ENCODE data around the gene TRAPPC2.
"Not testable (repeated sequence)": the region's sequence is repeated elsewhere in the genome, so short reads cannot be mapped to it uniquely, and the experiment has no call there.

The TRAPPC2 gene

DNA sequence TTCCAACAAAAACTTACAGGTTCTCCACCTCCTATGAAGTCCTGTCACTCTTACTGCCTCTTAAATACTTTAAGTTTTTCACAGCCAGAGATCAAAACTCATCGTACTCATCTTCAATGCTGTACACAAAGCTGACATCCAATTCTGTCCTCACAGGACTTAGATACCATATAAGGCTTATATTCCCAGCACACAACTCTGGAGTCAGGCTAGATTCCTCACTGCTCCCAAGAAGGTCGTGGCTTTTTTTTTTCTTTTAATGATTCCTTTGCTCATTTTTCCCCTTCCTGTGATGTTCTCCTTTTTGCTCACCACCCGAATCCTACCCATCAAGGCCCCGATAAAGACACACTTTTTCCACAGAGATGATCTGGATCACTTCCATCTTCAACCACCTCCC is 914 bp downstream of the TRAPPC2 start:
- no peak overlapping the region for H2AFZ ChIP-seq (ENCODE audit: low read length)

DNA sequence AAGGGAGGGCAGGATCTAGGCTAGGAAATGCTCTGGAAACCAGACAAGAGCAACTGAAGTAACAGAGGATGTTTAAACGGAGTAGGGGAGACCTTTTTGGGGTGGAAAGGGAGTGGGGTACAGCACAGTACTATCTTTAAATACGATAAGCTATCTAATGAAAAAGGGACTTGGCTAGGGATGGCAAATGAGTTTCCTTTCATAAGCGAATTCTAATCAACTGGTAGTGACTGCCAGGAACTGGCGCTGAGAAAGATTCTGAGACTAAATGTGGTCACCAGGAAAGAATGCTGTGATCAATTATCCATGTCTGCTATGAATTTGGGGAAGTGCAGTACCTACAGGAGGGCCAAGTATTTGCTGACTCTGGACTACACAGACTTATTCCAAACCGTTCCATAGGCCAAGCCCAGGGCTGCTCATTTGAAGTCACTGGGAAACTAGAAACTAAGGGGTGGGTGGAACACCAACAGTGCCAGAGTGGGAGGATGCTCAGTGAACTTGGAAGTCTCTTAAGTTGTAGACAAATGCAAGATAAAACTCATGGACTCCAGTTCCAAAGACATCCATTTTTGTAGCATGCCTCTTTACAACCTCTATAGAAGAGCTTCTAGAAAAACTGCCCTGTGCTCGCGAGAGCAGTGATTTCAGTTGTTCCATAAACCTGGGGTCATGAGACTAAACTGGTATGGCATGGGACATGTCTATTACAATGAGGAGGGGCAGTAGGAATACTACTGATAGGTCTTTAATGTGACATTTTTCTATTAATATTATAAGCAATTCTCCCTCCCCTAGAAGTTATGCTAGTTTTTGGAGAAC is 2.0 kb downstream of the TRAPPC2 start:
- no peak overlapping the region for H3K4me3 ChIP-seq (ENCODE audit: low read length)
- H4K20me1 ChIP-seq (ENCODE audit: insufficient read depth, low read length) = no peaks in the 10 kb centered on the region
- H3K9ac ChIP-seq (ENCODE audit: low read length) = no peak overlapping the region

More for the DNA sequence above, 914 bp downstream of the TRAPPC2 start:
- Histone ChIP-seq H3K4me3 (ENCODE audit: low read length) (peak overlapping the region; percentile 74), H3K9me3 (replicated peaks; ENCODE audit: insufficient read depth, low read length) (no peaks in the 10 kb centered on the region), H3F3A (ENCODE audit: insufficient read depth, low read length) (peaks cover 11% of the 10 kb centered on the region), H3K79me2 (ENCODE audit: low read length) (peaks cover 51% of the 10 kb centered on the region), H4K20me1 (ENCODE audit: insufficient read depth, low read length) (no peaks in the 10 kb centered on the region), H3K27me3 (replicated peaks; ENCODE audit: insufficient read depth, low read length) (no peaks in the 10 kb centered on the region), H3K4me2 (ENCODE audit: low read depth, low read length) (peak overlapping the region; percentile 85), H3K4me1 (ENCODE audit: low read length) (peaks cover 17% of the 10 kb centered on the region), H3K9ac (ENCODE audit: low read length) (peak overlapping the region; percentile 93), H3K36me3 (replicated peaks; ENCODE audit: insufficient read depth, low read length) (no peaks in the 10 kb centered on the region), H3K27ac (ENCODE audit: low read length) (peak overlapping the region; percentile 100; the same call in 1 of the 2 replicates), H3K9me2 (replicated peaks; ENCODE audit: insufficient read depth, low read length) (no peaks in the 10 kb centered on the region)
- no peak for DNase-seq
- TF ChIP-seq, protein P1, sequence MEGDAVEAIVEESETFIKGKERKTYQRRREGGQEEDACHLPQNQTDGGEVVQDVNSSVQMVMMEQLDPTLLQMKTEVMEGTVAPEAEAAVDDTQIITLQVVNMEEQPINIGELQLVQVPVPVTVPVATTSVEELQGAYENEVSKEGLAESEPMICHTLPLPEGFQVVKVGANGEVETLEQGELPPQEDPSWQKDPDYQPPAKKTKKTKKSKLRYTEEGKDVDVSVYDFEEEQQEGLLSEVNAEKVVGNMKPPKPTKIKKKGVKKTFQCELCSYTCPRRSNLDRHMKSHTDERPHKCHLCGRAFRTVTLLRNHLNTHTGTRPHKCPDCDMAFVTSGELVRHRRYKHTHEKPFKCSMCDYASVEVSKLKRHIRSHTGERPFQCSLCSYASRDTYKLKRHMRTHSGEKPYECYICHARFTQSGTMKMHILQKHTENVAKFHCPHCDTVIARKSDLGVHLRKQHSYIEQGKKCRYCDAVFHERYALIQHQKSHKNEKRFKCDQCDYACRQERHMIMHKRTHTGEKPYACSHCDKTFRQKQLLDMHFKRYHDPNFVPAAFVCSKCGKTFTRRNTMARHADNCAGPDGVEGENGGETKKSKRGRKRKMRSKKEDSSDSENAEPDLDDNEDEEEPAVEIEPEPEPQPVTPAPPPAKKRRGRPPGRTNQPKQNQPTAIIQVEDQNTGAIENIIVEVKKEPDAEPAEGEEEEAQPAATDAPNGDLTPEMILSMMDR (IDR thresholded peaks at IDR 0.05; ENCODE audit: low read length) = no peak
- TF ChIP-seq EZH2phosphoT487 (IDR thresholded peaks at IDR 0.05; ENCODE audit: low read length) (no peak), EZH2 (optimal IDR thresholded peaks at IDR 0.05; ENCODE audit: low read depth, low read length) (no peak)

GRCh38 chrX:13730523-13730922 is 3.9 kb downstream of the TRAPPC2 start:
- not testable (repeated sequence) for DNase-seq; H3K9me3 ChIP-seq (replicated peaks; ENCODE audit: insufficient read depth, low read length); H3K9ac ChIP-seq (ENCODE audit: low read length); H2AFZ ChIP-seq (ENCODE audit: low read length); H3K27me3 ChIP-seq (replicated peaks; ENCODE audit: insufficient read depth, low read length); H3K4me2 ChIP-seq (ENCODE audit: low read depth, low read length); H3K9me2 ChIP-seq (replicated peaks; ENCODE audit: insufficient read depth, low read length); H3K36me3 ChIP-seq (replicated peaks; ENCODE audit: insufficient read depth, low read length); H3K4me1 ChIP-seq (ENCODE audit: low read length); H3K27ac ChIP-seq (ENCODE audit: low read length); H3F3A ChIP-seq (ENCODE audit: insufficient read depth, low read length); H3K4me3 ChIP-seq (ENCODE audit: low read length); H4K20me1 ChIP-seq (ENCODE audit: insufficient read depth, low read length)
- peaks cover 43% of the 10 kb centered on the region for H3K79me2 ChIP-seq (ENCODE audit: low read length)

More for the DNA sequence above, 2.0 kb downstream of the TRAPPC2 start:
- DNase-seq = no peak
- Histone ChIP-seq H3K27me3 (replicated peaks; ENCODE audit: insufficient read depth, low read length) (no peaks in the 10 kb centered on the region), H2AFZ (ENCODE audit: low read length) (no peak overlapping the region), H3K9me2 (replicated peaks; ENCODE audit: insufficient read depth, low read length) (no peaks in the 10 kb centered on the region), H3K79me2 (ENCODE audit: low read length) (peaks cover 51% of the 10 kb centered on the region), H3K4me2 (ENCODE audit: low read depth, low read length) (peak overlapping the region; percentile 85; the same call in 1 of the 2 replicates), H3K27ac (ENCODE audit: low read length) (no peak overlapping the region), H3K9me3 (replicated peaks; ENCODE audit: insufficient read depth, low read length) (no peaks in the 10 kb centered on the region), H3K36me3 (replicated peaks; ENCODE audit: insufficient read depth, low read length) (no peaks in the 10 kb centered on the region), H3F3A (ENCODE audit: insufficient read depth, low read length) (peaks cover 11% of the 10 kb centered on the region), H3K4me1 (ENCODE audit: low read length) (peaks cover 17% of the 10 kb centered on the region)
- TF ChIP-seq EZH2 (optimal IDR thresholded peaks at IDR 0.05; ENCODE audit: low read depth, low read length) (no peak), EZH2phosphoT487 (IDR thresholded peaks at IDR 0.05; ENCODE audit: low read length) (no peak)
- TF ChIP-seq, protein P1 (IDR thresholded peaks at IDR 0.05; ENCODE audit: low read length) = no peak

DNA sequence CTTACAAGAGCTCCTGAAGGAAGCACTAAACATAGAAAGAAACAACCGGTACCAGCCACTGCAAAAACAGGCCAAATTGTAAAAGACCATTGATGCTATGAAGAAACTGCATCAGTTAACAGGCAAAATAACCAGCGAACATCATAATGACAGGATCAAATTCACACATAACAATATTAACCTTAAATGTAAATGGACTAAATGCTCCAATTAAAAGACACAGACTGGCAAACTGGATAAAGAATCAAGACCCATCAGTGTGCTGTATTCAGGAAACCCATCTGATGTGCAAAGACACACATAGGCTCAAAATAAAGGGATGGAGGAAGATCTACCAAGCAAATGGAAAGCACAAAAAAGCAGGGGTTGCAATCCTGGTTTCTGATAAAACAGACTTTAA is 7.8 kb downstream of the TRAPPC2 start:
- H3K27ac ChIP-seq (ENCODE audit: low read length) = not testable (repeated sequence)
- peaks cover 42% of the 10 kb centered on the region for H3K79me2 ChIP-seq (ENCODE audit: low read length)

GRCh38 chrX:13724878-13725277 is 9.5 kb downstream of the TRAPPC2 start:
- not testable (repeated sequence) for H3F3A ChIP-seq (ENCODE audit: insufficient read depth, low read length); H4K20me1 ChIP-seq (ENCODE audit: insufficient read depth, low read length); H3K9me3 ChIP-seq (replicated peaks; ENCODE audit: insufficient read depth, low read length); H3K27me3 ChIP-seq (replicated peaks; ENCODE audit: insufficient read depth, low read length); H3K4me3 ChIP-seq (ENCODE audit: low read length); H3K4me1 ChIP-seq (ENCODE audit: low read length); DNase-seq; H3K36me3 ChIP-seq (replicated peaks; ENCODE audit: insufficient read depth, low read length); H3K9ac ChIP-seq (ENCODE audit: low read length); H2AFZ ChIP-seq (ENCODE audit: low read length); H3K27ac ChIP-seq (ENCODE audit: low read length); H3K4me2 ChIP-seq (ENCODE audit: low read depth, low read length); H3K9me2 ChIP-seq (replicated peaks; ENCODE audit: insufficient read depth, low read length)
- H3K79me2 ChIP-seq (ENCODE audit: low read length) = peaks cover 50% of the 10 kb centered on the region

More for the DNA sequence above, 7.8 kb downstream of the TRAPPC2 start:
- not testable (repeated sequence) for H3K27me3 ChIP-seq (replicated peaks; ENCODE audit: insufficient read depth, low read length); H3K9ac ChIP-seq (ENCODE audit: low read length); H3K9me3 ChIP-seq (replicated peaks; ENCODE audit: insufficient read depth, low read length); DNase-seq; H3K4me3 ChIP-seq (ENCODE audit: low read length); H3K9me2 ChIP-seq (replicated peaks; ENCODE audit: insufficient read depth, low read length); H3K4me2 ChIP-seq (ENCODE audit: low read depth, low read length); H3F3A ChIP-seq (ENCODE audit: insufficient read depth, low read length); H4K20me1 ChIP-seq (ENCODE audit: insufficient read depth, low read length); H2AFZ ChIP-seq (ENCODE audit: low read length); H3K36me3 ChIP-seq (replicated peaks; ENCODE audit: insufficient read depth, low read length); H3K4me1 ChIP-seq (ENCODE audit: low read length)
